ENCODE data around the gene KRTAP10-1.

KRTAP10-1 gene

DNA sequence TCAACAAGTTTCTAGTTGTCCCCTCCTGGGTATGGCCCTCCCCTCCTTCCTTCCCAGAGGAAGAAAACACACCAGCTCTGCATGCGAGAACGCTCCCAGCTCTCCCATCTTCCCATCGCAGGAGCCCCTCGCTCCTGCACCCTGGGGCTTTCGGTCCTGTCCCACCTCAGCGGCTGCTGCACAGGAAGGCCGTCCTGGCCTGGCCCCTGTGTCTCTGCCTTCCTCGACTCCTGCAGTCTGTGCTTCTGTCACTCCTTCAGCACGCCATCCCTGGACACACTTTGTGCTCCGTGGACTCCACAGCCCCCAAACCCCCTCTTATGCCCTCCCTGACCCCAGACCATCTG is 23.2 kb downstream of the KRTAP10-1 start:
- H3K27me3 Mint-ChIP-seq (ENCODE audit: low read depth, poor library complexity): peaks cover 15% of the 10 kb centered on the region
- TF ChIP-seq, protein P1, sequence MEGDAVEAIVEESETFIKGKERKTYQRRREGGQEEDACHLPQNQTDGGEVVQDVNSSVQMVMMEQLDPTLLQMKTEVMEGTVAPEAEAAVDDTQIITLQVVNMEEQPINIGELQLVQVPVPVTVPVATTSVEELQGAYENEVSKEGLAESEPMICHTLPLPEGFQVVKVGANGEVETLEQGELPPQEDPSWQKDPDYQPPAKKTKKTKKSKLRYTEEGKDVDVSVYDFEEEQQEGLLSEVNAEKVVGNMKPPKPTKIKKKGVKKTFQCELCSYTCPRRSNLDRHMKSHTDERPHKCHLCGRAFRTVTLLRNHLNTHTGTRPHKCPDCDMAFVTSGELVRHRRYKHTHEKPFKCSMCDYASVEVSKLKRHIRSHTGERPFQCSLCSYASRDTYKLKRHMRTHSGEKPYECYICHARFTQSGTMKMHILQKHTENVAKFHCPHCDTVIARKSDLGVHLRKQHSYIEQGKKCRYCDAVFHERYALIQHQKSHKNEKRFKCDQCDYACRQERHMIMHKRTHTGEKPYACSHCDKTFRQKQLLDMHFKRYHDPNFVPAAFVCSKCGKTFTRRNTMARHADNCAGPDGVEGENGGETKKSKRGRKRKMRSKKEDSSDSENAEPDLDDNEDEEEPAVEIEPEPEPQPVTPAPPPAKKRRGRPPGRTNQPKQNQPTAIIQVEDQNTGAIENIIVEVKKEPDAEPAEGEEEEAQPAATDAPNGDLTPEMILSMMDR (IDR thresholded peaks at IDR 0.05): no peak
- peaks cover 25% of the 10 kb centered on the region for H3K4me1 Mint-ChIP-seq
- H3K4me3 Mint-ChIP-seq: peak overlapping the region; percentile 79
- no peaks in the 10 kb centered on the region for H3K9me3 Mint-ChIP-seq
- no peak for DNase-seq
- peak overlapping the region; percentile 56 for H3K27ac Mint-ChIP-seq
- peaks cover 4% of the 10 kb centered on the region for H3K36me3 Mint-ChIP-seq (ENCODE audit: low read depth)

DNA sequence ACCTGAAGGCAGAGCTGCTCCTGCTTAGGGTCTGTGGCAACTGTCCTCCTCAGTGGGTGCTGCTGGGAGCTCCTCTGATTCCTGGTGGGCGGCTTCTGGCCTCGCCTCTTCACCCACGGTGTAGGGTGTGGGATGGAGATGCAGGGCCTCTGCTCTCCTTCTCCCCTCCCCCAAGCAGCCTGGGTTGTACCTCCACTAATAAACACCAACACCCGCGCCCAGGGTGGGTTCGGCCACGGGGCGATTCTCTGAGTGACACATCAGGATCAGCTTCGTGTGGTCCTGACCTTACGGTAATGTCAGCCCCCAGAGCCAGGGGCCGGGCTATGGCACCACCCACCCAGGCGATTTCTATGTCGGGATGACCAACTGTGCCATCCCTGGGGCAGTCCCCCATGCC is 23.7 kb downstream of the KRTAP10-1 start:
- H3K4me3 Mint-ChIP-seq: no peak overlapping the region
- H3K27ac Mint-ChIP-seq: no peak overlapping the region
- peaks cover 4% of the 10 kb centered on the region for H3K36me3 Mint-ChIP-seq (ENCODE audit: low read depth)
- TF ChIP-seq, protein P1 (IDR thresholded peaks at IDR 0.05): no peak
- peaks cover 15% of the 10 kb centered on the region for H3K27me3 Mint-ChIP-seq (ENCODE audit: low read depth, poor library complexity)
- peaks cover 25% of the 10 kb centered on the region for H3K4me1 Mint-ChIP-seq
- no peak for DNase-seq
- H3K9me3 Mint-ChIP-seq: no peaks in the 10 kb centered on the region

DNA sequence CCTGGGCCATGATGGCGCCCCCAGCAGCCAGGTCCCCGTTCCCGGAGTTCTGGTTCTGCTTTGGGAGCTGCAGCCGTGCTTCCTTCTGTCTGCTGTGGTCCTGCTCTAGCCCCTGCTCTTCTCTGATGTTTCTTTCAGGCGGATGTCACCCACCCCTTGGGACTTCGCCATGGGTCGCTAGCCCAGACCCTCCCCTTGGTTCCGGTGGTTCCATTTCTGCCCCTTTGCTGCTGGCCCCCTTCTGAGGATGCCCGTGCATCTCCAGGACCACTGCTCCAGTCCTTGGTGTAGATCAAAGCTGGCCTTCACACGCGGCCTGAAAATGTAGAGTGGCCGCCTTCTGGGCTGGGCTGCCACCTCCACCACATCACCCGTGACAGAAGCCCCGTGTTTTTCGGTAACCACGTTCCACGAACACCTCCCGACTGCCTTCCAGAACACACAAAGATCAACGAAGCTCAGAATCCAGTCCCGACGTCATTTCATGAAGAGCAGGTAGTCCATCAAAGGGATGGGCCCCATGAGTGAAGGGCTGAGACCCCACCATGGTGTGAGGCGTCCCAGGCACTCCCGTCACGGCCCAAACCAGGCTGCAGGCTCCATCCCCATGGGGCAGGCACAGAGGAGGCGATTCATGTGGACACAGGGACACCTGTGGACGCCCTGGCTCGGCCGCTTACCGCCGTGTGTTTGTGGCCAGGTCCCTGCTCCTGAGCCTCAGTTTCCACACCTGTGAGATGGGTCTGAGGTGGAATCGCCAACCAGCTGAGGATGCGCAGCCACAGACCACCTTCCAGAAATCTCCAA is 24.4 kb downstream of the KRTAP10-1 start:
- peaks cover 4% of the 10 kb centered on the region for H3K36me3 Mint-ChIP-seq (ENCODE audit: low read depth)
- no peak for DNase-seq
- H3K27ac Mint-ChIP-seq: no peak overlapping the region
- H3K27me3 Mint-ChIP-seq (ENCODE audit: low read depth, poor library complexity): peaks cover 15% of the 10 kb centered on the region
- TF ChIP-seq, protein P1 (IDR thresholded peaks at IDR 0.05): no peak
- no peaks in the 10 kb centered on the region for H3K9me3 Mint-ChIP-seq
- H3K4me3 Mint-ChIP-seq: no peak overlapping the region
- H3K4me1 Mint-ChIP-seq: peaks cover 25% of the 10 kb centered on the region

DNA sequence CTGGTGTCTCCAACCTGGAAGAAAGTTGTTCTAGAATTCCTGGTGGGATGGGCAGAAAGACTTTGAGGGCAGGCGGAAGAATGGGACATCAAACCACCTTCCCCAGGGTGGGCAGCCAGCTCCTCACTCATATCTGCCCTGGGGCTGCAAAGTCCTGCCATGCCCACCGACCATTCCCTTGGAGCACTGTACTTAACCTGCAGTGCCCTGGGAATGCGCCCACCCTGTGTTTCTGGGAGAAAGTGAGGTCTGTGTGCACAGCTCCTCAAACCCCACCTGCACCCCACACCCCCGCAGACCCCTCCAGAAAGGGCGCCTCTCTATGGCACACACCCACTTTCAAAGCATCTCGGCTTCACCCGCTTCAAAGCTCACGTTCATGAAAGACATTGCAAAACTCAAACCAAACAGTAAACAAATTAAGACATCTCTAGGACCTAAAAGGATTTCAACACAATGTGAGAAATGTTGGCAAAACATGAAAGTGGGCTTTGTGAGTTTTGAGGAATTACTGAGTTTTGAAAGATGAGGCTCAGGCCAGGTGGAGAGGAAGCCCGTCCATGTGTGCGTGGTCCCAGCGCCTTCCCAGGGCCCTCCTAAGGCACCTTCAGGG is 25.1 kb downstream of the KRTAP10-1 start:
- Mint-ChIP-seq H3K4me1 (peaks cover 25% of the 10 kb centered on the region), H3K9me3 (no peaks in the 10 kb centered on the region), H3K27ac (no peak overlapping the region), H3K36me3 (ENCODE audit: low read depth) (peaks cover 2% of the 10 kb centered on the region), H3K27me3 (ENCODE audit: low read depth, poor library complexity) (peaks cover 13% of the 10 kb centered on the region), H3K4me3 (no peak overlapping the region)
- DNase-seq: no peak
- TF ChIP-seq, protein P1 (IDR thresholded peaks at IDR 0.05): no peak

DNA sequence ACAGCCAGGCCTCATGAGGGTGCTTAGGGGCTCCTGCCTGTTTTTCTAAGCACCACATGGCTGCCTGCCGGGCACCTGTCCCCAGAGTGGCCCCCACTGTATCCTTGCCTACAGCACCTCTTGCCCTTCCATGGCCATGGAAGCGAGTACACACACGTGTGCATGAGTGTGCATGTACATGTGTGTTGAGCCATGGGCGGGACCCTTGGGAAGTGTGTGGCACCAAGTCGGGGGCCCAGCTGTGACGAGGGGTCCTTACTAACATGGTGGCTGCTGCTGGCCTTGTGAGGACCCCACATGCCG is 25.8 kb downstream of the KRTAP10-1 start:
- peaks cover 13% of the 10 kb centered on the region for H3K27me3 Mint-ChIP-seq (ENCODE audit: low read depth, poor library complexity)
- no peak overlapping the region for H3K27ac Mint-ChIP-seq
- DNase-seq: no peak
- H3K4me1 Mint-ChIP-seq: peaks cover 27% of the 10 kb centered on the region
- H3K4me3 Mint-ChIP-seq: no peak overlapping the region
- H3K9me3 Mint-ChIP-seq: no peaks in the 10 kb centered on the region
- H3K36me3 Mint-ChIP-seq (ENCODE audit: low read depth): no peaks in the 10 kb centered on the region
- TF ChIP-seq, protein P1 (IDR thresholded peaks at IDR 0.05): no peak
